ENCODE data around the gene CDK5RAP3. TPM values are rescaled to one million over a fixed set of nuclear protein-coding genes. Genes with fewer than 3 reads are reported as not detected.

Gene CDK5RAP3
- polyA plus RNA-seq, 1 experiment, result 71.2 TPM

GRCh38 chr17:47957591-47958490 lies 13.1 kb upstream of the CDK5RAP3 start, which contains the start of gene PRR15L:
Gene PRR15L, minus strand, starts transcription at chr17:47957883. Its CDS starts 4,649 bp downstream, at chr17:47953234.
- ChIA-PET POLR2A (interaction anchor here (0.5 kb wide), 1 partner anchor 11 kb away, joined by 5 read pairs; no protein-coding TSS in a partner anchor), CTCF (interaction anchor here (0.7 to 4.9 kb wide), 4 partner anchors 9 to 20 kb away, joined by 3 to 32 read pairs (median 4); partner anchors contain the start of gene CDK5RAP3)
- peaks cover 9% of the 10 kb centered on the region for H3K27me3 ChIP-seq (ENCODE audit: control insufficient read depth, insufficient read depth, low read length)
- H3K4me3 ChIP-seq (ENCODE audit: low read depth, low read length), result no peak within 1 kb of the TSS
- no peaks in the 10 kb centered on the region for H3K9me3 ChIP-seq (ENCODE audit: control insufficient read depth, insufficient read depth, low read length)
- no peak within 1 kb of the TSS for H3K27ac ChIP-seq (ENCODE audit: low read depth, low read length)
- no peak for TF ChIP-seq CTCF (IDR thresholded peaks at IDR 0.05; ENCODE audit: low read depth, low read length)
- no peak for DNase-seq (ENCODE audit: low read depth, low spot score)

DNA sequence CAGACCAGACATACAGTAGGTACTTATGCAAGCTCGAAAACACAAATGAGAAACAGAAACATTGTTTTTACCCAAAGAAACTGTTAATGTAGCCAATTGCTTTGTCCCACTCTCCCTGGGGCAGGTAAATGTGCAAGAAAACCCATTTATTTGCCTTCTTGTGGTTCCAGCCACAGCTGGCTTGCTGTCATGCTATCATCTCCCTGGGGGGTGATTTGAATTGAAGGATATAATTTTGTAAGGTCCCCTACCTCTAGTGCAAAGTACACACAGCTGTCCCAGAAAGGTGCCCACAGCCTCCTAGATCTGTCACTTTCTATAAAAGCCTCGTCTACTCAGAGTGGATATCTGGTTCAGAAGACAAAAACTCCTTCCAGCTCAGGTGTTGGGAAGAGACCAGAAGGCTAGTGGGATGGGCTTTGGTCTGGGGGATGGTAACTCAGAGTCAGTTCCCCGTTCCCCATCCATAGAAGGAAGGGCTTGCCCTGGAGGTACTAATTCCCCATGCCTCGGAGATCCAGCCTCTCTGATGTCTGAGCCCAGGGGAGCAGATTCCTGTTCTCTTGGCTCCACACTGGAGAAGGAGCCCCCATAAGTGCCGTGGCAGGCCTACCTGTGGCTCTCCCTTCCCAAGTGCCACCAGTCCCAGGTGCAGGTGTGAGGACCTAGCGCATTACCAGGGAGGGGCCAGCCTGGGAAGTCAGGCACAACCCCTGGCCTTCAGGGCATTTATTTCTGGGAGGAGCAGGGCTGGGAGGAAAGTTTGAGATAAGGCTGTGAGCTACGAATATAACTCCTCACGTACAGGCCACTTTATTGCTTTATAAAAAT lies 10.9 kb upstream of the CDK5RAP3 start:
- CTCF ChIA-PET, result interaction anchor here (1.4 to 2.8 kb wide), 3 partner anchors 10 to 13 kb away, joined by 4 to 16 read pairs (median 14); partner anchors contain the start of gene CDK5RAP3
- H3K27me3 ChIP-seq (ENCODE audit: control insufficient read depth, insufficient read depth, low read length), result peaks cover 9% of the 10 kb centered on the region
- POLR2A ChIA-PET, result no interaction called here
- H3K4me3 ChIP-seq (ENCODE audit: low read depth, low read length), result no peak overlapping the region
- TF ChIP-seq CTCF (IDR thresholded peaks at IDR 0.05; ENCODE audit: low read depth, low read length), result no peak
- H3K9me3 ChIP-seq (ENCODE audit: control insufficient read depth, insufficient read depth, low read length), result no peaks in the 10 kb centered on the region
- no peak overlapping the region for H3K27ac ChIP-seq (ENCODE audit: low read depth, low read length)
- DNase-seq (ENCODE audit: low read depth, low spot score), result no peak

DNA sequence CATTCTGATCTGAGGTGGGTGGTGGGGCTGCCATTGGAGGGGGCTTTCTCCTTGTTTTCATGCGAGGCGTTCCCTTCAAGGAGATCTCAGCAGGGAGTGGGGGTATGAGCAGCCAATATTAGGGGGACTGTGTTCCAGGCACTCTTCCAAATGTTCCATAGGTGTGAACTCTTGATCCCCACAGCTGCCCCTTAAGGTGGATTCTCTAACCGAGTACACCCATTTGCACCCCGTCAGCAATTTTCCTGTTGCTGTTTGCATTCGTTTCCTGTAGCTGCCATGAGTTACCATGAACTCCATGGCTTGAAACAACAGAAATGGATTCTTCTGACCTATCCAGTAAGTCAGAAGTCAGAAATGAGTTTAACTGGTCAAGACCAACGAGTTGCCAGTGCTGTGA lies 9.5 kb upstream of the CDK5RAP3 start:
- ChIA-PET POLR2A (no interaction called here), CTCF (interaction anchor here (1.0 to 2.8 kb wide), 3 partner anchors 9 to 15 kb away, joined by 3 to 14 read pairs (median 4); partner anchors contain the start of gene CDK5RAP3)
- Histone ChIP-seq H3K4me3 (ENCODE audit: low read depth, low read length) (no peak overlapping the region), H3K9me3 (ENCODE audit: control insufficient read depth, insufficient read depth, low read length) (no peaks in the 10 kb centered on the region), H3K27ac (ENCODE audit: low read depth, low read length) (no peak overlapping the region), H3K27me3 (ENCODE audit: control insufficient read depth, insufficient read depth, low read length) (peaks cover 9% of the 10 kb centered on the region)
- no peak for DNase-seq (ENCODE audit: low read depth, low spot score)
- TF ChIP-seq CTCF (IDR thresholded peaks at IDR 0.05; ENCODE audit: low read depth, low read length), result no peak

GRCh38 chr17:47962901-47963300 lies 8.0 kb upstream of the CDK5RAP3 start:
- DNase-seq (ENCODE audit: low read depth, low spot score), result no peak
- Histone ChIP-seq H3K4me3 (ENCODE audit: low read depth, low read length) (no peak overlapping the region), H3K9me3 (ENCODE audit: control insufficient read depth, insufficient read depth, low read length) (no peaks in the 10 kb centered on the region), H3K27me3 (ENCODE audit: control insufficient read depth, insufficient read depth, low read length) (peaks cover 9% of the 10 kb centered on the region), H3K27ac (ENCODE audit: low read depth, low read length) (no peak overlapping the region)
- CTCF ChIA-PET, result no interaction called here
- POLR2A ChIA-PET, result no interaction called here
- no peak for TF ChIP-seq CTCF (IDR thresholded peaks at IDR 0.05; ENCODE audit: low read depth, low read length)

Data from AG04450 (cell line).